GM12801 (cell line): ENCODE results near the gene CRISPLD2.

ENCODE experiments used
- CTCF ChIP-seq: IDR thresholded peaks from one replicate; pipeline ENCODE4 v1.5.1; 2011; ENCODE audit warnings: control low read depth; ENCODE audit not compliant: insufficient read length; ENCODE audit errors: extremely low read depth

CRISPLD2 gene

GRCh38 chr16:84905965-84906460 is 86.2 kb downstream of the CRISPLD2 start:
- TF ChIP-seq CTCF, result no peak

GRCh38 chr16:84907051-84907450 is 87.3 kb downstream of the CRISPLD2 start:
- TF ChIP-seq CTCF, result no peak

- no peak for TF ChIP-seq CTCF
Observed at GRCh38 chr16:84907575-84907974, 87.8 kb downstream of the CRISPLD2 start.

- no peak for TF ChIP-seq CTCF
Observed at GRCh38 chr16:84909476-84910085, 89.8 kb downstream of the CRISPLD2 start.

GRCh38 chr16:84911486-84912216 is 91.9 kb downstream of the CRISPLD2 start:
- TF ChIP-seq CTCF, result no peak

- no peak for TF ChIP-seq CTCF
Observed at GRCh38 chr16:84913315-84913714, 93.5 kb downstream of the CRISPLD2 start.

GRCh38 chr16:84914273-84914672 is 94.5 kb downstream of the CRISPLD2 start:
- TF ChIP-seq CTCF, result no peak
